Hippocampal formation (tissue), 2 donors: ENCODE results near the gene TSPAN16.
"Not testable (repeated sequence)": the region's sequence is repeated elsewhere in the genome, so short reads cannot be mapped to it uniquely, and the experiment has no call there.

ENCODE experiments used
- DNase-seq, 2 donors: peaks; one replicate each; lab custom pipeline; 2025; lab: John Stamatoyannopoulos, UW

Gene TSPAN16

GRCh38 chr19:11320278-11320995, 24.5 kb downstream of the TSPAN16 start:
- DNase-seq, result not testable (repeated sequence)

- DNase-seq, result no peak
Observed at GRCh38 chr19:11321191-11322126, 25.5 kb downstream of the TSPAN16 start.

GRCh38 chr19:11322269-11323024, 26.5 kb downstream of the TSPAN16 start:
- DNase-seq, result no peak

GRCh38 chr19:11323601-11324078, 27.7 kb downstream of the TSPAN16 start:
- DNase-seq, result no peak

GRCh38 chr19:11324079-11324661, 28.2 kb downstream of the TSPAN16 start:
- DNase-seq, result peak; percentile 47 to 59

- no peak for DNase-seq
Observed at GRCh38 chr19:11324748-11325389, 28.9 kb downstream of the TSPAN16 start.

GRCh38 chr19:11325544-11325943, 29.6 kb downstream of the TSPAN16 start:
- DNase-seq, result no peak

- DNase-seq, result no peak
Observed at GRCh38 chr19:11330127-11330526, 34.2 kb downstream of the TSPAN16 start.

GRCh38 chr19:11331502-11331901, 35.5 kb downstream of the TSPAN16 start:
- DNase-seq, result no peak

GRCh38 chr19:11332822-11333221, 36.9 kb downstream of the TSPAN16 start:
- no peak for DNase-seq

GRCh38 chr19:11333838-11334237, 37.9 kb downstream of the TSPAN16 start:
- DNase-seq, result not testable (repeated sequence)

GRCh38 chr19:11335449-11336146, 39.6 kb downstream of the TSPAN16 start:
- DNase-seq, result no peak

- DNase-seq, result no peak
Observed at GRCh38 chr19:11337080-11337479, 41.1 kb downstream of the TSPAN16 start.

GRCh38 chr19:11338121-11338520, 42.2 kb downstream of the TSPAN16 start:
- DNase-seq, result no peak

- no peak for DNase-seq
Observed at GRCh38 chr19:11338569-11339253, 42.8 kb downstream of the TSPAN16 start.

- DNase-seq, result peak; percentile 79 to 81
Observed at GRCh38 chr19:11339254-11340098, 43.5 kb downstream of the TSPAN16 start, which contains the start of gene RAB3D. Gene RAB3D, minus strand, starts transcription at chr19:11339657. Its CDS starts 2,258 bp downstream, at chr19:11337399.

- DNase-seq, result not testable (repeated sequence)
Observed at GRCh38 chr19:11340099-11340467, 44.1 kb downstream of the TSPAN16 start.

- no peak for DNase-seq
Observed at GRCh38 chr19:11342429-11342828, 46.5 kb downstream of the TSPAN16 start.
